ENCODE measurements around the gene PTDSS2. TPM values are rescaled to one million over a fixed set of nuclear protein-coding genes. Genes with fewer than 3 reads are reported as not detected.
A peak's percentile ranks its signal among the peaks of the same experiment; 100 is the strongest.

The PTDSS2 gene
- total RNA-seq, 6 experiments from 2014 or later, result 8.4 to 21.9 (median 11.4) TPM

- DNase-seq (no peak), ATAC-seq (no peak)
- Histone ChIP-seq H3K4me3 (no peak overlapping the region), H3K27ac (no peak overlapping the region), H3K4me1 (no peaks in the 10 kb centered on the region), H3K9me3 (no peaks in the 10 kb centered on the region), H3K27me3 (no peaks in the 10 kb centered on the region), H3K36me3 (peaks cover 0 to 9% (median 2%) of the 10 kb centered on the region in 4 donors)
- 63% methylated on average over 17 of the region's 23 CpGs for WGBS (ENCODE audit: insufficient coverage, low coverage, low lambda C conversion rate, missing lambda C conversion rate)
- no peak for TF ChIP-seq POLR2A (IDR thresholded peaks at IDR 0.05)
- TF ChIP-seq CTCF (IDR thresholded peaks at IDR 0.05), result no peak
- intact Hi-C loops (cut with DNase I), result loop anchor here in 1 of 2 donors (10.0 kb wide), 1 partner anchor 52 kb away; no protein-coding TSS in a partner anchor
Observed at GRCh38 chr11:457111-457760, 7.2 kb downstream of the PTDSS2 start.

- H3K4me3 ChIP-seq, result no peak overlapping the region
- peaks cover 0 to 9% (median 0%) of the 10 kb centered on the region in 4 donors for H3K36me3 ChIP-seq
- H3K27me3 ChIP-seq, result no peaks in the 10 kb centered on the region
- DNase-seq, result no peak
- no peak overlapping the region for H3K27ac ChIP-seq
- 81% methylated on average over 8 of the region's 24 CpGs for WGBS (ENCODE audit: insufficient coverage, low coverage, low lambda C conversion rate, missing lambda C conversion rate)
- no peak for TF ChIP-seq POLR2A (IDR thresholded peaks at IDR 0.05)
- TF ChIP-seq CTCF (IDR thresholded peaks at IDR 0.05), result no peak
- no peak for ATAC-seq
- H3K4me1 ChIP-seq, result no peaks in the 10 kb centered on the region
- intact Hi-C loops (cut with DNase I), result loop anchor here in 1 of 2 donors (10.0 kb wide), 1 partner anchor 55 kb away; no protein-coding TSS in a partner anchor
- H3K9me3 ChIP-seq, result no peaks in the 10 kb centered on the region
Observed at GRCh38 chr11:459511-460220, 9.6 kb downstream of the PTDSS2 start.

- intact Hi-C loops (cut with DNase I), result no loop called here
- DNase-seq (no peak), ATAC-seq (no peak)
- Histone ChIP-seq H3K4me1 (no peaks in the 10 kb centered on the region), H3K27me3 (no peaks in the 10 kb centered on the region), H3K36me3 (peaks cover 0 to 9% (median 0%) of the 10 kb centered on the region in 4 donors), H3K4me3 (no peak overlapping the region), H3K27ac (no peak overlapping the region), H3K9me3 (no peaks in the 10 kb centered on the region)
- 93% methylated on average over 14 of the region's 41 CpGs for WGBS (ENCODE audit: insufficient coverage, low coverage, low lambda C conversion rate, missing lambda C conversion rate)
- TF ChIP-seq POLR2A (IDR thresholded peaks at IDR 0.05) (no peak), CTCF (IDR thresholded peaks at IDR 0.05) (no peak)
Observed at GRCh38 chr11:460331-461199, 10.5 kb downstream of the PTDSS2 start.

- H3K27me3 ChIP-seq, result no peaks in the 10 kb centered on the region
- ATAC-seq (peak in 1 of 4 donors; percentile 6), DNase-seq (no peak)
- no peak overlapping the region for H3K4me3 ChIP-seq
- H3K4me1 ChIP-seq, result no peaks in the 10 kb centered on the region
- H3K27ac ChIP-seq, result no peak overlapping the region
- intact Hi-C loops (cut with DNase I), result no loop called here
- H3K9me3 ChIP-seq, result no peaks in the 10 kb centered on the region
- no CpG with 5 or more reads among the region's 9 CpGs for WGBS (ENCODE audit: insufficient coverage, low coverage, low lambda C conversion rate, missing lambda C conversion rate)
- H3K36me3 ChIP-seq, result peaks cover 0 to 9% (median 0%) of the 10 kb centered on the region in 4 donors
- TF ChIP-seq CTCF (IDR thresholded peaks at IDR 0.05) (no peak), POLR2A (IDR thresholded peaks at IDR 0.05) (no peak)
Observed at GRCh38 chr11:461626-462025, 11.5 kb downstream of the PTDSS2 start.

Data from right lobe of liver (tissue), 6 donors.